Natural killer cell (primary cell): Measurements from ENCODE around the gene NOS1AP. TPM values are rescaled to one million over a fixed set of nuclear protein-coding genes. Genes with fewer than 3 reads are reported as not detected.

Source experiments
- ATAC-seq, 3 donors: fragments of 150-1000 bp in 2 of 3; fragments of 200-7000 bp in 1 of 3; cut with Tn5 transposase; 1 replicate in 1 of 3; 2 replicates in 2 of 3; pipeline ENCODE4 v1.10.0; 2021; ENCODE audit warnings: mild to moderate bottlenecking in 2 of 3, moderate library complexity in 2 of 3
- DNase-seq, 2 donors: peaks; one replicate each; pipeline versions ENCODE4 v3.0.0 to v3.0.0-alpha.2; 2013 to 2021; ENCODE audit warnings: mixed read lengths in 1 of 2
- H3K27ac ChIP-seq: one replicate; pipeline ENCODE4 v1.5.1; 2013; ENCODE audit warnings: mild to moderate bottlenecking, low read length
- H3K27me3 ChIP-seq: one replicate; pipeline ENCODE4 v1.6.1; 2013; ENCODE audit warnings: low read length; ENCODE audit not compliant: control insufficient read depth, insufficient read depth
- H3K36me3 ChIP-seq: one replicate; pipeline ENCODE4 v1.6.1; 2013; ENCODE audit warnings: low read length; ENCODE audit not compliant: control insufficient read depth, insufficient read depth
- H3K4me1 ChIP-seq: one replicate; pipeline ENCODE4 v1.6.1; 2013; ENCODE audit warnings: low read length; ENCODE audit not compliant: control insufficient read depth, insufficient read depth
- H3K4me3 ChIP-seq: one replicate; pipeline ENCODE4 v1.5.1; 2013; ENCODE audit warnings: low read length
- H3K9me3 ChIP-seq: one replicate; pipeline ENCODE4 v1.6.1; 2013; ENCODE audit warnings: low read length; ENCODE audit not compliant: control insufficient read depth, insufficient read depth
- H3K27ac Mint-ChIP-seq, 2 donors: one replicate each; pipeline ENCODE4 v1.8.0; 2022; ENCODE audit warnings: mild to moderate bottlenecking in 2 of 2, mixed read lengths in 2 of 2, moderate library complexity in 1 of 2
- H3K27me3 Mint-ChIP-seq, 2 donors: one replicate each; pipeline ENCODE4 v1.8.0; 2022; ENCODE audit warnings: low read depth in 2 of 2, mixed read lengths in 2 of 2
- H3K36me3 Mint-ChIP-seq: one replicate; pipeline ENCODE4 v1.8.0; 2022; ENCODE audit warnings: mixed read lengths
- H3K4me1 Mint-ChIP-seq, 2 donors: one replicate each; pipeline ENCODE4 v1.8.0; 2022; ENCODE audit warnings: mixed read lengths in 2 of 2
- H3K4me3 Mint-ChIP-seq: one replicate; pipeline ENCODE4 v1.8.0; 2022; ENCODE audit warnings: mild to moderate bottlenecking, moderate library complexity, mixed read lengths
- H3K9me3 Mint-ChIP-seq, 2 donors: one replicate each; pipeline ENCODE4 v1.8.0; 2022; ENCODE audit warnings: mixed read lengths in 2 of 2
- CTCF ChIP-seq: fragments of 200-600 bp; IDR thresholded peaks from one replicate; pipeline ENCODE4 v1.8.0; 2022; ENCODE audit warnings: antibody characterized with exemption
- WGBS: methylation state at CpG from one replicate; pipeline ENCODE4 v1.1.7; 2013; ENCODE audit warnings: missing lambda C conversion rate; ENCODE audit not compliant: insufficient coverage; 5-methylcytosine and 5-hydroxymethylcytosine counted together
- intact Hi-C: fragments of 100-400 bp; cut with micrococcal nuclease; formaldehyde crosslinking; loops from one replicate; pipeline ENCODE4 v1.14.2; 2022
- total RNA-seq, 4 donors: library from RNA; stranded (reverse); fragments of 120-200 nt in 1 of 4; gene quantifications; one replicate each; pipeline versions ENCODE4 v1.2.3 to v1.2.4, GENCODE V29; 2013 to 2022

NOS1AP gene
- total RNA-seq, 3 donors from 2014 or later (not counting 1 experiment from before 2014, with no cell fraction given) = 0.09 to 0.20 TPM; not detected in 1

DNA sequence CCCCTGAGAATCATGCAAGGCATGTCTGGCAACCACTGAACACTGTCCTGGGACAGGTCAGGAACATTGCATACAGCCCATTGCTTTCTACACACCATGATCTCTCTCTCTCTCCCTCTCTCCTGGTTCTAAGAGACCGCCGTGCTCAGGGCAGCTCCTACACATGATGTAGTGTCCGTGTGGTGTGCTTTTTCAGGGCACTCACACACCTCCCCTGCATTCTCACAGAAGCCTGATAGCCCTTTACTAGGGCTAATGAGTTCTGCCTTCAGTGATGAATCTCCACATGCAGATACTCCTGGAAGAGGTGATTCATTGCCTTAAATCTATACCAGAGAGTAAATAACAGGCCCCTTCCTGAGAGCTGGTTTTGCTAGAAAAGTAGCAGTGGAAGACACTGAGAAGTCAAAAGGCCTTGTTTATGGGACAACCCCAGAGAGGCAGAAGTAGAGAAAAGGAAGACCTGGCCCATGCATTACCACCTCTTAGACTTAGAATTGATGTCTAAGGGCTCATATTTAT, 38.7 kb upstream of the NOS1AP start:
- intact Hi-C loops = no loop called here
- 95% methylated on average over 3 of the region's 3 CpGs for WGBS

GRCh38 chr1:162033428-162033827, 36.1 kb upstream of the NOS1AP start:
- Mint-ChIP-seq H3K36me3 (no peaks in the 10 kb centered on the region), H3K9me3 (no peaks in the 10 kb centered on the region), H3K27me3 (peaks cover 30 to 65% of the 10 kb centered on the region in 2 donors), H3K27ac (no peak overlapping the region), H3K4me3 (no peak overlapping the region), H3K4me1 (peaks cover 0 to 4% of the 10 kb centered on the region in 2 donors)
- Histone ChIP-seq H3K36me3 (no peaks in the 10 kb centered on the region), H3K9me3 (no peaks in the 10 kb centered on the region), H3K27ac (no peak overlapping the region), H3K4me1 (no peaks in the 10 kb centered on the region), H3K4me3 (no peak overlapping the region), H3K27me3 (no peaks in the 10 kb centered on the region)
- 67% methylated on average over 6 of the region's 6 CpGs for WGBS
- DNase-seq = no peak
- no peak for TF ChIP-seq CTCF
- ATAC-seq = no peak
- intact Hi-C loops = no loop called here

More for the DNA sequence above, 38.7 kb upstream of the NOS1AP start:
- TF ChIP-seq CTCF = no peak
- Histone ChIP-seq H3K27ac (no peak overlapping the region), H3K36me3 (no peaks in the 10 kb centered on the region), H3K4me3 (no peak overlapping the region), H3K9me3 (no peaks in the 10 kb centered on the region), H3K27me3 (peaks cover 4% of the 10 kb centered on the region), H3K4me1 (no peaks in the 10 kb centered on the region)
- DNase-seq = no peak
- ATAC-seq = no peak
- Mint-ChIP-seq H3K9me3 (no peaks in the 10 kb centered on the region), H3K36me3 (no peaks in the 10 kb centered on the region), H3K4me3 (no peak overlapping the region), H3K27ac (no peak overlapping the region), H3K27me3 (peaks cover 37 to 72% of the 10 kb centered on the region in 2 donors), H3K4me1 (no peaks in the 10 kb centered on the region)

- Histone ChIP-seq H3K36me3 (no peaks in the 10 kb centered on the region), H3K27me3 (peaks cover 3% of the 10 kb centered on the region), H3K9me3 (no peaks in the 10 kb centered on the region), H3K4me1 (no peaks in the 10 kb centered on the region), H3K27ac (no peak overlapping the region), H3K4me3 (no peak overlapping the region)
- intact Hi-C loops = no loop called here
- no peaks in the 10 kb centered on the region for H3K9me3 Mint-ChIP-seq
- 0% methylated on average over 2 of the region's 2 CpGs for WGBS
- peaks cover 0 to 4% of the 10 kb centered on the region in 2 donors for H3K4me1 Mint-ChIP-seq
- DNase-seq (no peak), ATAC-seq (no peak)
- peaks cover 31 to 66% of the 10 kb centered on the region in 2 donors for H3K27me3 Mint-ChIP-seq
- TF ChIP-seq CTCF = no peak
- no peak overlapping the region for H3K27ac Mint-ChIP-seq
- no peak overlapping the region for H3K4me3 Mint-ChIP-seq
- H3K36me3 Mint-ChIP-seq = no peaks in the 10 kb centered on the region
Observed at GRCh38 chr1:162035241-162035640, 34.2 kb upstream of the NOS1AP start.

- no peak for TF ChIP-seq CTCF
- WGBS = 88% methylated on average over 1 of the region's 1 CpG
- DNase-seq (no peak), ATAC-seq (no peak)
- H3K4me1 Mint-ChIP-seq = peaks cover 0 to 4% of the 10 kb centered on the region in 2 donors
- H3K9me3 Mint-ChIP-seq = no peaks in the 10 kb centered on the region
- Histone ChIP-seq H3K36me3 (no peaks in the 10 kb centered on the region), H3K27me3 (peaks cover 3% of the 10 kb centered on the region), H3K27ac (no peak overlapping the region), H3K4me3 (no peak overlapping the region), H3K9me3 (no peaks in the 10 kb centered on the region), H3K4me1 (no peaks in the 10 kb centered on the region)
- no peak overlapping the region for H3K27ac Mint-ChIP-seq
- no peak overlapping the region for H3K4me3 Mint-ChIP-seq
- no peaks in the 10 kb centered on the region for H3K36me3 Mint-ChIP-seq
- intact Hi-C loops = no loop called here
- peaks cover 30 to 56% of the 10 kb centered on the region in 2 donors for H3K27me3 Mint-ChIP-seq
Observed at GRCh38 chr1:162036163-162036562, 33.3 kb upstream of the NOS1AP start.
